CD4-positive, alpha-beta T cell treated with Interferon gamma for 1 hour (primary cell): ENCODE data around the gene GFOD1.
A peak's percentile ranks its signal among the peaks of the same experiment; 100 is the strongest.
"Not testable (repeated sequence)": the region's sequence is repeated elsewhere in the genome, so short reads cannot be mapped to it uniquely, and the experiment has no call there.

Experiments used
- DNase-seq: peaks from one replicate; pipeline ENCODE4 v3.0.0-alpha.2; 2020

GFOD1 gene

DNA sequence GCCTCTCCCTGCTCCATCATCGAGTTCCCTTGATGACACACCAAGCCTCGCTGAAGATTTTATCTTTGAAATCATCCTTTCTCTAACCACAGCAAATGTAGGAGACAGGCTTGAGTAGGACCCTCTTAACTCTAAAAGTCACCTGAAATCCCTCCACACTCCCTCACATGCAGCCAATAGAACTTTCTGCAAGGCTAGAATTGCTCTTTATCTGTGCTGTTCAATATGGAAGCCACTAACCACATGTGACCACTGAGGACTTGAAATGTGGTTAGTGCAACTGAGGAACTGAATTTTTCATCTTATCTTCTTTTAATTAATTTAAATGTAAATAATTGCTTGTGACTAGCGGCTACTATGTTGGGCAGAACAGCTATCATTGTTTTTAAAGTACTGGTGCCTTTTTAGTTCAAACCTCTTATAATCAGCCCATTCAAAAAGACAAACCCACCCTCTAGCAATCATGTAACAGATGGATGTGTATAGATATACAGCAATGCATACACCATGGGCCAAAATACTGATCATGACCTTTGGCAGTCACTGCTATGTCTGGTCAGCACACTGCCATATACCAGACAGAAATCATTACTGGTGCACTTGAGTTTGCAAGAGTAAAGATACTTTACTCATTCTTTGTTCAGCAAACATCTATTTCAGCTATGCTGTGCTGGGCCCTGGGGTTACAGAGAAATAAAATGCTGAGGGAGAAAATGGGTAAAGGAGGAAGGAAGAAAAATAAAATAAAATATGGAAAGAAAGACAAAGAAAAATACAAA, 50.0 kb downstream of the GFOD1 start:
- no peak for DNase-seq

DNA sequence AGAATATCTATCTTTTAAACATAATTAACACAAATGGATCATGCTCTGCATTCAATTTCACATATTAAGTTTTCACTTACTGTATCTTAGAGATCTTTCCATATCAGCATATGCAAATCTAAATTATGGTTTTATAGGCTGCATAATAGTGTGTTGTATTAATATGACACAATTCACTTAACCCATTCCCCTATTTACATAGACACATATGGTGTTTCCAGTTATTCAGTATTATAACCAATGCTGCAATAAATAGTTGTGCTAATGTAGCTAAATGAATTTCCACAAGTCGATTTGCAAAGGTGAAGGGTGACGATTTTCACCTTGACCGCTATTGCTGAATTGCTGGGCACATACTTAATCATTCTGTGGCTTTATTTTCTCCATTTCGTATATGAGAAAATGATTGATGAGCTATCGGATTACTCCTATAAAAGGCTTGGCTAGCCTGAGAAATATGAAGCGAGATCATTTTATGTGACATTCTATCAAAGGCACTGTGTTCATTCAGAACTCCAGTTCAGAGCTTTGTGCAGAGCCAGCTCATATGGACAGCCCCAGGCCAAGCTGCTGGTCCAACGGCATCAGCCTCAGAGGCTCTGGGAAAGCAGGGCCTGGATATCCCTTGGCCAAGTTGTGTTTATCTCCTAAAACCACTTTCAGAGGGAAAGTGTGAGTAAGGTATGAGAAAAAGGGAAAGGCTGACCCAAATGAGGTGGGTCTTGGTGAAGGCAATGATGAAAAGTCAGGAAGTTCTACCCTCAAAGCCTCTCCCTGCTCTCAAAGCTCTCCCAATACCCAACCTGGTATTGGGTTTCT, 50.8 kb downstream of the GFOD1 start:
- DNase-seq: no peak

- DNase-seq: no peak
Observed at GRCh38 chr6:13435477-13436246, 51.7 kb downstream of the GFOD1 start.

DNA sequence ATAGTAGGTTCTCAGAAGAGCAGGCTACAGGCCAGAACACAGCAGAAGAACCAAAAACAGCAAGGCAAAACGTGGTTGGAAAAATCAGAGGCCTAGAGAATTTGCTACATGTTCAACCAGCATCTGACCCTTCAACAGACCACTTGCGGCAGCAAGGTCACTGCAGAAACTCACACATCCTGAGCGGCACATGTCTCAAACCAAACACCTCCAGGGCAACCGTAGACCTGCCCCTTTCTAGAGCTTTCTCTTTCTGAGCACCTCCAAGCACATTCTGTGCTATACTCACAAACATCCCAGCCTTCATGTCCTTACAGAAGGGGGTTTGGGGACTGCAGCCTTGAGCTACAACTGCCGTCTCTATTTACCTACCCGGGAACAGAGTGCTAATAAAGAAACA, 52.6 kb downstream of the GFOD1 start:
- DNase-seq: no peak

DNA sequence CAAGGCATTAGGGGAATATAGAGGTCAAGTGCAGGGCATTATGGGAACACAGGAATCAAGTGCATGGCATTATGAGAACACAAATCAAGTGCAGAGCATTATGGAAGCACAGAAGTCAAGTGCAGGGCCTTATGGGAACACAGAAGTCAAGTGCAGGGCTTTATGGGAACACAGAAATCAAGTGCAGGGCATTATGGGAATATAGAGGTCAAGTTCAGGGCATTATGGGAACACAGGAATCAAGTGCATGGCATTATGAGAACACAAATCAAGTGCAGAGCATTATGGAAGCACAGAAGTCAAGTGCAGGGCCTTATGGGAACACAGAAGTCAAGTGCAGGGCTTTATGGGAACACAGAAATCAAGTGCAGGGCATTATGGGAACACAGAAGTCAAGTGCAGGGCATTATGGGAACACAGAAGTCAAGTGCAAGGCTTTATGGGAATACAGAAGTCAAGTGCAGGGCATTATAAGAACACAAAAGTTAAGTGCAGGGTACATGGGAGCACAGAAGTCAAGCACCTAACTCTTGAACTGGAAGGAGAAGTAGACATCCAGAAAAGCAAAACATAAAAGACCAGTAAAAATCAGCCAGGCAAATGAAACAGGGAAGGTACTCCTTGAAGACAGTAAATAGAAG, 53.1 kb downstream of the GFOD1 start:
- not testable (repeated sequence) for DNase-seq

DNA sequence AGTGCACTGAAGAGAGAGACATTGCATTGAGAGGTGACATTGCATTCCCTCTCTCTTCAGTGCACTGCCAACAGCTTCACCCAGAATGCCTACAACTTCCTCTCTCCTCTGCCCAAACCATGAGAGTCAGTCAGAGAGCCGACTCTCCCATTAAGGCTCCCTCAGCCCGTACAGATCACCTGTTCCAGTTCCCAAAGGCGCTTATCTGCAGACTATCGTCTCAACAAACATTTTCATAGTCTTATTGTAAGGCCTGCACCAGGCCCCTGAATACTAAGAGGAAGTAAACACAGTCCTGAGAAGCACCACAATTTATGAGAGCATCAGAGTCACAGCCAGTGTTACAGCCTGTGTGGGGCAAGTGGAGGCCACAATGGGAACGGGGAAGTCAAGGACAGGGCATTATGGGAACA, 53.7 kb downstream of the GFOD1 start:
- no peak for DNase-seq

- no peak for DNase-seq
Observed at GRCh38 chr6:13432526-13433184, 54.7 kb downstream of the GFOD1 start.

GRCh38 chr6:13431861-13432465, 55.4 kb downstream of the GFOD1 start:
- DNase-seq: no peak

- no peak for DNase-seq
Observed at GRCh38 chr6:13431059-13431656, 56.2 kb downstream of the GFOD1 start.

DNA sequence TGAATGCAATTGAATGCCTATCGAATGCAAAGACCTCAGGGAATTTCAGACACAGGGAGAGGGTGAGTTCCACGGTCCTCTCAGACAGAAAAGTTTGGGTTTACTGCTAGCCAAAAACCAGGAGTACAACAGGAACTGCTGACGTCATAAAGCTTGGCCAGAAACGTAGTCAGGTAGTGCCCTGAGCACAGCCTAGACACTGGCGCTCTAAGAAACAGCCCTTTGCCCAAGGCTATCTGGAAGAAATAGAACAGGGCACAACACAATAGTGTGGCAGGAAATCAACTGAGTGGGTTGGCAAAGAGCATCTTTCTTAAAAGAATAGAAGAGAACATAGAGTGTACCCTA, 58.0 kb downstream of the GFOD1 start:
- no peak for DNase-seq

DNA sequence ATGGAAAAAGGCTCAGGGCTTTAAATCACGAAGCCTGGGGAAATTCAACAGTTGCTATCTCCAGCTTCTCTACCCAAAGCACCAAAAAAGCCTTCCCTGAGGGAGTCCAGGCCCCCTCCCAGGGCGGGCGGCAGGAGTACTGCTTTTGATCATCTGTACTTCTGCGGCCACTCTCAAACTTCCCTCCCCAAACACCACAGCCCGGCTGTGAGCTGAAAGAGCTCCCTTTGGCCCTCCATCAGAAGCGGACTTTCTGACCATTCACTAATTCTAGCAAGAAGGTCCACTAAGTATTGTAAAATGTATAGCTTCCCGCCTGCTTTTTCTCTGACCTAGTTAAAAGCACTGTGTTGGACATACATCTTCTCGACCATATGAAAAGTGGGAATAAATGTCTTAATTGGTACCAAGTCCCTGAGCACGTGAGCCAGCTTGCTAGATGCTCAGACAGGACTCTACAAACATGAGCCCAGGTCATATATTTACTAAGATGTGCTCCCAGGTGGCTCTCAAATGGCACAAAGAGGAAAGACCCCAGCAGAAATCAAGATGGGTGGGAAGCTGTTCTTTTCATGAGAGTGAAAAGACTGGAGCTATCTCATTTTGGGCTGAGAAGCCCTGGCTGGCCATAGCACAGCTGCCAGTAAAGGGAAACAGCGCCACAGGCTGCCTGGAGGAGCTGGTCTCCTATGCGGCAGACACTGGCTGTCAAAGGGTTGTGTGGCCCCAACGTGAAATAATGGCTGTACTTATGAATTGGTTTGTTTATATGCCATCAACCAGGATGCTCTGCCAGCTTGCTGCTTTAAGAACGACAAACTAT, 58.6 kb downstream of the GFOD1 start:
- no peak for DNase-seq

GRCh38 chr6:13427801-13428582, 59.4 kb downstream of the GFOD1 start:
- DNase-seq: peak; percentile 80

DNA sequence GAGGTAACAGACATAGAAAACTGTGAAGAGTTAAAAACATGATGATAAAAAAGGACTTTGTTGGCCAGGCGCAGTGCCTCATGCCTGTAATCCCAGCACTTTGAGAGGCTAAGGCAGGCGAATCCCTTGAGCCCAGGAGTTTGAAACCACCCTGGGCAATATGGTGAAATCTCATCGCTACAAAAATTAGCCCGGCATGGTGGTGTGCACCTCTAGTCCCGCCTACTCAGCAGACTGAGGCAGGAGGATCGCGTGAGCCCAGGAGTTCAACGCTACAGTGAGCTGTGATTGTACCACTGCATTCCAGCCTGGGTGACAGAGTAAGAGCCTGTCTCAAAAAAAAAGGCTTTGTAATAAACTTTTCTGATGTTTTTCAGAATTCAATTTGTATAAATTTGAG, 60.1 kb downstream of the GFOD1 start:
- DNase-seq: no peak

- DNase-seq: no peak
Observed at GRCh38 chr6:13425943-13426931, 61.2 kb downstream of the GFOD1 start.

DNA sequence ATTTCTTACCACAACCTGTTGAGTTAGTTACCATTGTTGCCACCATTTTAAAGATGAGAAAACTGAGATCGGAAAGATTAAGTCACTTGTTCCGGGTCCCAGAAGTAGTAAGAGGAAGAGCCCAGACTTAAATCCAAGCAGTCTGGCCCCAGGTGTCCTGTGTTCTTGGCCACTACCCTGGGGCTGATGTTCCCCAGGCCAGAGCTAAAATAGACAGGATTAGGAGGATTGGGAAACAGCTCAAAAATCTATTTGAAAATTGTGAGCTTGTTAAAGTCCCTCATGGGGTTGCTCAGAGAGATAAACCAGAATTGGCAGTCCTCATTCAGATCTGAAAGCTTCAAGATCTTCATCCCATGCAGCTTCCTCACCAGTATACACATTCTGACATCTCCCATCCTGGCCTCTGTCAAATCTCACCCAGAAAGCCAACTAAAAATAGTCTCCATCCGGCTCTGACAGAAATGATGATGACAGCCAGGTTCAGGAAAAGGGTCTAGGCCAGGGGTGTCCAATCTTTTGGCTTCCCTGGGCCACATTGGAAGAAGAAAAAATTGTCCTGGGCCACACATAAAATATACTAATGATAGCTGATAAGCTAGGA, 62.0 kb downstream of the GFOD1 start:
- no peak for DNase-seq

DNA sequence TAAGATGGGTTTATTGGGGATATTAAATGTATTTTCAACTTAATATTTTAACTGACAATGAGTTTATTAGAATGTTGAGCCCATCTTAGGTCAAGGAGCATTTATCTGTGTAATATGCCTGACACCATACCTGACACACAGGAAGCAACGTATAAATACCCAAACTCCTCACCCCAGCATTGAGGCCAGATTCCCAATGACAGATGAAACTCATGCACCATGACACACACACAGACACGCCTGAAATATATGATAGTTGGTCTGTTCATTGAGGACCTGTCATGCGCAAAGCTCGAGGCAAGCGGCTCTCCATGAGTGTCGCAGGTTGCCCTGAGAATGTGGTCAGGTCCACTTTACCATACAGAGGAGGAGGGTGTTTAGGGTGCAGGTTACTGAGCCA, 64.1 kb downstream of the GFOD1 start:
- DNase-seq: no peak

- DNase-seq: no peak
Observed at GRCh38 chr6:13422681-13423221, 64.6 kb downstream of the GFOD1 start.
